ENCODE results near the gene NRG4. TPM values are rescaled to one million over a fixed set of nuclear protein-coding genes. Genes with fewer than 3 reads are reported as not detected.
A peak's percentile ranks its signal among the peaks of the same experiment; 100 is the strongest.
"Not testable (repeated sequence)": the region's sequence is repeated elsewhere in the genome, so short reads cannot be mapped to it uniquely, and the experiment has no call there.

NRG4 gene
- total RNA-seq, 1 donor from 2014 or later: not detected

- ATAC-seq (ENCODE audit: poor library complexity) (no peak), DNase-seq (no peak)
- intact Hi-C loops (cut with DNase I): no loop called here
These were observed 69.0 kb downstream of the NRG4 start for GRCh38 chr15:75943246-75943645.

DNA sequence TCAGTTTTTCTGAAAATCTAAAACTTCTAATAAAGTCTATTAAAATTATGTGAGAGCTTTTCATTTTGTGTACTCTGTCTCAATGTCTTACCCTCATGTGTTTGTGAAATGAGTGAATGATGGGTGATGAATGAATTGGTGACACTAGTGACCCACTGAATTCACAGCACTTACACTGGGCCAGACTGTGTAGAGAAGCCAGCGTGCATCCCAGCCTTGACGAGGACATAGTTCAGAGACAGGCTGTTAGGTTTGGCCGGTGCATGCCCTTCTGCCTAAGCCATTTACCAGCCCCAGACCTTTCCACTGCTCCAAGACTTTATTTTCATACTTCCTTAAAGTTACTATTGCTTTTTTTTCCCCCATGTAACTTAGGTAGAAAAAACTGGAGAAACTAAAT lies 69.8 kb downstream of the NRG4 start:
- intact Hi-C loops (cut with DNase I): no loop called here
- ATAC-seq (ENCODE audit: poor library complexity): no peak
- DNase-seq: no peak

DNA sequence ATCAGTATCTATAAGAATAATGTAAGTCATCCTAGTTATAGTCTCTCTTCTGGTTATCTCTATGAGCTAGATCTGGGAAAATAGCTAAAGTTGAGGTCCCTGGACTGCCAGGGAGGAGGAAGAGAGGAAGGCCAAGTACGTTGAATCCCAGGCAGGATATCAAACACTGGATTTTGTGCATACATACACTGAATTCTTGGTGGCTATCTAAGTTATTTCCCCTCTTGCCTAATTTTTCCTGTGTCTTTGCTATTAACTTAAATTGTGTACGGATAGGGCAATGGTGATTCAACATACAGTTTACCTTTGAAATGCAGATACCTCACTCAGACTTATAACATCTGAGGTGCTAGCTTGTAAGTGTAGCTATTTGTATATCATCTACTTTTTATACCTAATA lies 81.4 kb downstream of the NRG4 start:
- DNase-seq (no peak), ATAC-seq (ENCODE audit: poor library complexity) (no peak)
- intact Hi-C loops (cut with DNase I): no loop called here

GRCh38 chr15:75929799-75930565 lies 82.2 kb downstream of the NRG4 start:
- ATAC-seq (ENCODE audit: poor library complexity) (peak; percentile 31), DNase-seq (no peak)
- intact Hi-C loops (cut with DNase I): no loop called here

GRCh38 chr15:75928680-75929608 lies 83.3 kb downstream of the NRG4 start:
- ATAC-seq (ENCODE audit: poor library complexity): no peak
- intact Hi-C loops (cut with DNase I): no loop called here
- no peak for DNase-seq

GRCh38 chr15:75927601-75928000 lies 84.6 kb downstream of the NRG4 start:
- DNase-seq (no peak), ATAC-seq (ENCODE audit: poor library complexity) (no peak)
- intact Hi-C loops (cut with DNase I): no loop called here

- no peak for ATAC-seq (ENCODE audit: poor library complexity)
- intact Hi-C loops (cut with DNase I): no loop called here
- no peak for DNase-seq
These were observed 85.3 kb downstream of the NRG4 start for GRCh38 chr15:75926931-75927330.

DNA sequence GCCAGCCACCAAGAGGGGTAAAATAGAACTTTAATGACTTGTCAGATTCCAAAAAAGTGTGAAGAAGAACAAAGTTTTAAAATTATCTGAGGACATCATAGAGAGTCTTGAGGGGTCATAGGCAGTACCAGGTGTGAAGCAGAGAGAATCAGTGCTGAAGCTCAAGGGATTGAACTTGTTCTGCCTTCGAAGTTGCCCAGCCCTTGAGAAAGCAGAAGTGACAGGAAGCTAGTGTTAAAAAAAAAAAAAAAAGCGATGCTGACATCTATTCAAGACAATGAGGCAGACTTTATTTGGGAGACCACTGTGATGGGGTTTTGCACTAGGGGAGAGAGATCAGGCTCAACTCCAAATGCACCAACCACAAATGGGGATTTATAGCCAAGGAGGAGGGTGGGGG lies 86.8 kb downstream of the NRG4 start:
- no peak for DNase-seq
- intact Hi-C loops (cut with DNase I): no loop called here
- no peak for ATAC-seq (ENCODE audit: poor library complexity)

- intact Hi-C loops (cut with DNase I): no loop called here
- DNase-seq: no peak
These were observed 87.6 kb downstream of the NRG4 start for GRCh38 chr15:75924576-75924975.

GRCh38 chr15:75923756-75924155 lies 88.5 kb downstream of the NRG4 start:
- DNase-seq (no peak), ATAC-seq (ENCODE audit: poor library complexity) (no peak)
- intact Hi-C loops (cut with DNase I): no loop called here

More at GRCh38 chr15:75924576-75924975, 87.6 kb downstream of the NRG4 start:
- ATAC-seq (ENCODE audit: poor library complexity): no peak

DNA sequence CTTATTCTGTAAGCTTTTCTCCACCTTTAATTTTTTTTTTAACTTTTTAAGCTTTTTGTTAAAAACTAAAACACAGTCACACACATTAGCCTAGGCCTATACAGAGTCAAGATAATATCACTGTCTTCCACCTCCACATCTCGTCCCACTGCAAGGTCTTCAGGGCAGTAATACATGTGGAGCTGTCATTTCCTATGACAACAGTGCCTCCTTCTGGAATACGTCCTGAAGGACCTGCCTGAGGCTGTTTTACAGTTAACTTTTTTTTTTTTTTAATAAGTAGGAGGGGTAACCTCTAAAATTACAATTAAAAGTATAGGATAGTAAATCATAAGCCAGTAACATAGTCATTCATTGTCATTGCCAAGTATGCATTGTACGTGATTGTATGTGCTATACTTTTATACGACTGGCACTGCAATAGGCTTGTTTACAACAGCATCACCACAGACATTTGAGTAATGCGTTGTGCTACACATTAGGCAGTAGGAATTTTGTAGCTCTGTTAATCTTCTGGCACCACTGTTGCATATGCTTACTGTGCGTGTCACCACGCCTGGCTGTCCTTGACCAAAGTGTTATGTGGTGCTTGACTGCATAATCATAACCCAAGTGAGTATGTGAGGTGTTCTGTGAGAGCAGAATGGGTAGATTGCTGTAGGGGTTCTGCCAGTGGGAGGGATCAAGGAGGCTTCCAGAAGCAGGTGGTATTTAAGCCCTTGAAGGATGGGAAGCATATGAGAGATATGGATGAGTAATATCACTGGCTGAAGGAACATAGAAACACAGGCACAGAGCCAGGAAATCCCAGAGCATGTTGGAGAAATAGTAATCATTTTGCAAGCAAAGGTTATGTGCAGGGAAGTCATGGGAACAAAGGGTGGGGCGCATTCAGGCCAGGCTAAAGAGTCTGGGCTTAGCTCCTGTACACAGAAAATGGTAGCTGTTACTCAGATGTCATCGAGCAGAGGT lies 90.2 kb downstream of the NRG4 start:
- ATAC-seq (ENCODE audit: poor library complexity) (peak; percentile 66), DNase-seq (no peak)
- intact Hi-C loops (cut with DNase I): no loop called here

GRCh38 chr15:75920079-75920478 lies 92.1 kb downstream of the NRG4 start:
- ATAC-seq (ENCODE audit: poor library complexity): no peak
- intact Hi-C loops (cut with DNase I): no loop called here
- no peak for DNase-seq

- DNase-seq (no peak), ATAC-seq (ENCODE audit: poor library complexity) (no peak)
- intact Hi-C loops (cut with DNase I): no loop called here
These were observed 94.1 kb downstream of the NRG4 start for GRCh38 chr15:75918135-75918534.

GRCh38 chr15:75916978-75917377 lies 95.2 kb downstream of the NRG4 start:
- DNase-seq (no peak), ATAC-seq (ENCODE audit: poor library complexity) (no peak)
- intact Hi-C loops (cut with DNase I): no loop called here

DNA sequence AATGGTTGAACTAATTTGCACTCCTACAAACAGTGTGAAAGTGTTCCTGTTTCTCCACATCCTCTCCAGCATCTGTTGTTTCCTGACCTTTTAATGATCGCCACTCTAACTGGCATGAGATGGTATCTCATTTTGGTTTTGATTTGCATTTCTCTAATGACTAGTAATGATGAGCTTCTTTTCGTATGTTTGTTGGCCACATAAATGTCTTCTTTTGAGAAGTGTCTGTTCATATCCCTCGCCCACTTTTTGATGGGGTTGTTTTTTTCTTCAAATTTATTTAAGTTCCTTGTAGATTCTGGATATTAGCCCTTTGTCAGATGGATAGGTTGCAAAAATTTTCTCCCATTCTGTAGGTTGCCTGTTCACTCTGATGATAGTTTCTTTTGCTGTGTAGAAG lies 101.9 kb downstream of the NRG4 start:
- DNase-seq; intact Hi-C loops (cut with DNase I); ATAC-seq (ENCODE audit: poor library complexity): not testable (repeated sequence)

DNA sequence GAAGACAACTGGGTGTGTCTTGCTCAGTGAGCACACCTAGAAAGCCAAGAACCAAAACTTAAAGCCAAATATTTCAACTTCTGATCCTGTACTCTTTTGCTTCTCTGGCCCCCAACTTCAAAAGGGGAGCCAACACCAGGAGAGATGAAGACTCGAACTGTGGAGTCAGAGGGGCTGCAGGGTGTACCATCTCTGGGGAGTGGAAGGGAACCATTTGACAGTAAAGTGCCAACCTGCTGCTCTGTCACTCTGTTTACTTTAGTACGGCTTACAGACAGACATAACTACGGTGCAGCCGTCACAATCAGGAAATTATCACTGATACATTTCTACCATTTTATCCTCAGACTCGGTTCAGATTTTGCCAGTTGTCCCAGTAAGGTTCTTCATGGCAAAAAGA lies 107.0 kb downstream of the NRG4 start:
- no peak for DNase-seq
- ATAC-seq (ENCODE audit: poor library complexity): no peak
- intact Hi-C loops (cut with DNase I): no loop called here

- peak; percentile 99 for ATAC-seq (ENCODE audit: poor library complexity)
- peak; percentile 95 for DNase-seq
- intact Hi-C loops (cut with DNase I): no loop called here
These were observed 108.6 kb downstream of the NRG4 start, which contains the start of gene FBXO22 for GRCh38 chr15:75903331-75904239. TSS of gene FBXO22 (plus strand) at chr15:75903878. CDS start at chr15:75903964, 86 bp downstream.

DNA sequence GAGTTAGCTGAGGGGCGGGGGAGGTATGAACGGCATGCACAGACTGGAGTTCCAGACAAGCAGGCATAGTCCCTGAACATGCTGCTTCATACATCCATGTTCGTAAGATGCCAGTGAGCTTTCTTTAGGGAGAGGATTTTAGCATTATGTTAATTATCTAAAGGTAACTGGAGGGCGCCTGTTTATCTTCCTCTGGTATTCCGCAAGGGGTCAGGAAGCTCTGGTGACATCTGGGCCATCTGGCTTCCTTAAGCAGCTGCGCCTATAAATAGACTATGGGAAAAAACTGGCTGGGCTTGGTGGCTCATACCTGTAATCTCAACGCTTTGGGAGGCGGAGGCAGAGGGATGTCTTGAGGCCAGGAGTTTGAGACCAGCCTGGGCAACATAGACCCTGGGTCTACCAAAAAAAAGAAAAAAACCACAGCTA lies 110.1 kb downstream of the NRG4 start:
- DNase-seq (no peak), ATAC-seq (ENCODE audit: poor library complexity) (peak; percentile 28)
- intact Hi-C loops (cut with DNase I): no loop called here

Measured in Right ventricle myocardium superior (tissue), 1 donor.